ENCODE measurements around the gene TMEM82. TPM values are rescaled to one million over a fixed set of nuclear protein-coding genes. Genes with fewer than 3 reads are reported as not detected.

Gene TMEM82
- total RNA-seq, 2 donors from 2014 or later: 0.46 to 3.2 TPM

GRCh38 chr1:15785683-15786082 is 43.4 kb downstream of the TMEM82 start:
- no peak overlapping the region for H3K4me3 ChIP-seq (ENCODE audit: low read length)
- no peaks in the 10 kb centered on the region for H3K9me3 ChIP-seq (ENCODE audit: control insufficient read depth, low read length)
- H3K36me3 ChIP-seq (ENCODE audit: control insufficient read depth, insufficient read depth, low read length): peaks cover 33% of the 10 kb centered on the region
- no peaks in the 10 kb centered on the region for H3K27me3 ChIP-seq (ENCODE audit: control insufficient read depth, insufficient read depth, low read length, poor library complexity, severe bottlenecking)
- Mint-ChIP-seq H3K4me1 (no peaks in the 10 kb centered on the region), H3K4me3 (no peak overlapping the region), H3K27me3 (ENCODE audit: insufficient read depth) (no peaks in the 10 kb centered on the region), H3K9me3 (peaks cover 2% of the 10 kb centered on the region), H3K27ac (no peak overlapping the region), H3K36me3 (ENCODE audit: low read depth) (peaks cover 34% of the 10 kb centered on the region)
- H3K27ac ChIP-seq (ENCODE audit: low read depth, low read length): no peak overlapping the region
- H3K9ac ChIP-seq (ENCODE audit: extremely low read depth, low read length, poor library complexity, severe bottlenecking): no peak overlapping the region
- 96 to 100% methylated on average over 2 to 8 of the region's 8 CpGs for WGBS, 2 experiments (ENCODE audit: insufficient coverage in 1 of 2, insufficient read length in 1 of 2)
- no peak for TF ChIP-seq CTCF (conservative IDR thresholded peaks at IDR 0.05)
- DNase-seq: no peak
- no peaks in the 10 kb centered on the region for H3K4me1 ChIP-seq (ENCODE audit: control insufficient read depth, insufficient read depth, low read length)

GRCh38 chr1:15786581-15786980 is 44.3 kb downstream of the TMEM82 start:
- no peaks in the 10 kb centered on the region for H3K27me3 Mint-ChIP-seq (ENCODE audit: insufficient read depth)
- no peaks in the 10 kb centered on the region for H3K9me3 Mint-ChIP-seq
- H3K9ac ChIP-seq (ENCODE audit: extremely low read depth, low read length, poor library complexity, severe bottlenecking): no peak overlapping the region
- peaks cover 26% of the 10 kb centered on the region for H3K36me3 Mint-ChIP-seq (ENCODE audit: low read depth)
- DNase-seq: no peak
- 92% methylated on average over 9 to 10 of the region's 10 CpGs for WGBS, 2 experiments (ENCODE audit: insufficient coverage in 1 of 2, insufficient read length in 1 of 2)
- no peak for TF ChIP-seq CTCF (conservative IDR thresholded peaks at IDR 0.05)
- no peaks in the 10 kb centered on the region for H3K9me3 ChIP-seq (ENCODE audit: control insufficient read depth, low read length)
- H3K4me3 Mint-ChIP-seq: no peak overlapping the region
- H3K4me1 ChIP-seq (ENCODE audit: control insufficient read depth, insufficient read depth, low read length): no peaks in the 10 kb centered on the region
- H3K36me3 ChIP-seq (ENCODE audit: control insufficient read depth, insufficient read depth, low read length): peaks cover 24% of the 10 kb centered on the region
- no peaks in the 10 kb centered on the region for H3K4me1 Mint-ChIP-seq
- H3K27me3 ChIP-seq (ENCODE audit: control insufficient read depth, insufficient read depth, low read length, poor library complexity, severe bottlenecking): no peaks in the 10 kb centered on the region
- no peak overlapping the region for H3K27ac ChIP-seq (ENCODE audit: low read depth, low read length)
- no peak overlapping the region for H3K4me3 ChIP-seq (ENCODE audit: low read length)
- H3K27ac Mint-ChIP-seq: peak overlapping the region; percentile 35

GRCh38 chr1:15788624-15789301 is 46.5 kb downstream of the TMEM82 start:
- Mint-ChIP-seq H3K36me3 (ENCODE audit: low read depth) (peaks cover 19% of the 10 kb centered on the region), H3K9me3 (no peaks in the 10 kb centered on the region), H3K4me1 (peaks cover 8% of the 10 kb centered on the region), H3K27me3 (ENCODE audit: insufficient read depth) (no peaks in the 10 kb centered on the region), H3K4me3 (no peak overlapping the region), H3K27ac (no peak overlapping the region)
- peaks cover under 1% of the 10 kb centered on the region for H3K4me1 ChIP-seq (ENCODE audit: control insufficient read depth, insufficient read depth, low read length)
- WGBS, 2 experiments (ENCODE audit: insufficient coverage in 1 of 2, insufficient read length in 1 of 2): 93 to 96% methylated on average over 11 to 13 of the region's 13 CpGs
- no peak for TF ChIP-seq CTCF (conservative IDR thresholded peaks at IDR 0.05)
- no peak overlapping the region for H3K4me3 ChIP-seq (ENCODE audit: low read length)
- DNase-seq: no peak
- H3K9ac ChIP-seq (ENCODE audit: extremely low read depth, low read length, poor library complexity, severe bottlenecking): no peak overlapping the region
- no peaks in the 10 kb centered on the region for H3K27me3 ChIP-seq (ENCODE audit: control insufficient read depth, insufficient read depth, low read length, poor library complexity, severe bottlenecking)
- H3K27ac ChIP-seq (ENCODE audit: low read depth, low read length): no peak overlapping the region
- H3K36me3 ChIP-seq (ENCODE audit: control insufficient read depth, insufficient read depth, low read length): peaks cover 8% of the 10 kb centered on the region
- no peaks in the 10 kb centered on the region for H3K9me3 ChIP-seq (ENCODE audit: control insufficient read depth, low read length)

Measured in endodermal cell (in vitro differentiated cells).